GM20000 (cell line): Measurements from ENCODE around the gene OR5K1.
A peak's percentile ranks its signal among the peaks of the same experiment; 100 is the strongest.

Source experiments
- DNase-seq: peaks from one replicate; pipeline ENCODE4 v3.0.0; 2012; ENCODE audit warnings: low spot score
- TF ChIP-seq, protein P1 (sequence below): IDR thresholded peaks from 2 replicates; pipeline ENCODE4 v1.5.1; 2012; ENCODE audit warnings: mild to moderate bottlenecking, control low read depth; ENCODE audit errors: extremely low read depth, missing control alignments

Gene OR5K1

DNA sequence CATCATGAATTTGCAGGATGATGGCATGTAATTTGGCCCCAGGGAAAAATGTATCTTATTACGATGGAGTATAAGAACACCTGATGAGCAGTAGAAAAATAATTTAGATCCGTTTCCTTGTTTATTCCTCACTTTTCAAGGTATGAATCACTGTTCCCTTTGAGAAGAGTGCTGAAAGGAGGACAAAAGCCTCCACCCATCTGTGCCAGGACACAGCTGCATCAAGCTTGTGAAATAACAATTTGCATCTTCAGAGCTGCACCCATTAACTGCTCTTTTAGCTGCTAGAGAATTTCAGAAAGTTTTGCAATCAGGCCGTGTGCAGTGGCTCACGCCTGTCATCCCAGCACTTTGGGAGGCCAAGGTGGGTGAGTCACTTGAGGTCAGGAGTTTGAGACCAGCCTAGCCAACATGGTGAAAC, 50.1 kb downstream of the OR5K1 start:
- TF ChIP-seq, protein P1, sequence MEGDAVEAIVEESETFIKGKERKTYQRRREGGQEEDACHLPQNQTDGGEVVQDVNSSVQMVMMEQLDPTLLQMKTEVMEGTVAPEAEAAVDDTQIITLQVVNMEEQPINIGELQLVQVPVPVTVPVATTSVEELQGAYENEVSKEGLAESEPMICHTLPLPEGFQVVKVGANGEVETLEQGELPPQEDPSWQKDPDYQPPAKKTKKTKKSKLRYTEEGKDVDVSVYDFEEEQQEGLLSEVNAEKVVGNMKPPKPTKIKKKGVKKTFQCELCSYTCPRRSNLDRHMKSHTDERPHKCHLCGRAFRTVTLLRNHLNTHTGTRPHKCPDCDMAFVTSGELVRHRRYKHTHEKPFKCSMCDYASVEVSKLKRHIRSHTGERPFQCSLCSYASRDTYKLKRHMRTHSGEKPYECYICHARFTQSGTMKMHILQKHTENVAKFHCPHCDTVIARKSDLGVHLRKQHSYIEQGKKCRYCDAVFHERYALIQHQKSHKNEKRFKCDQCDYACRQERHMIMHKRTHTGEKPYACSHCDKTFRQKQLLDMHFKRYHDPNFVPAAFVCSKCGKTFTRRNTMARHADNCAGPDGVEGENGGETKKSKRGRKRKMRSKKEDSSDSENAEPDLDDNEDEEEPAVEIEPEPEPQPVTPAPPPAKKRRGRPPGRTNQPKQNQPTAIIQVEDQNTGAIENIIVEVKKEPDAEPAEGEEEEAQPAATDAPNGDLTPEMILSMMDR: no peak
- no peak for DNase-seq

DNA sequence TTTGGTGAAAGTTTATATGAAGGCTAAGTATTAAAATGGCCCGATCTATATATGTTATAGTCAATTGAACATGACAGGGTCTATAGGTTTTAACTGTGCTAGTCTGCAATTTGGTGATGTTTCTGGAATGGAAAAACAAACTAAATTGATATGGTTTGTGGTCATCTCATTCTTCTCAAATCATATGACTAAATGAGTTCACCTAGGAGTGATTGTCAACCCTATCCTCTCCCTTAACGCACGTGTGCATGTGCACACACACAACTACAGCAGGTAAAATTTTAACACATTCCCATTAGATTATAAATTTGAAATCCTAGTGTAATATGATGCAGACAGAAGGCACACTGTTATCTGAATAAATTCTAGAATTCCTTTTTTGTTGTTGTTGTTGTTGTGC, 50.7 kb downstream of the OR5K1 start:
- no peak for DNase-seq
- TF ChIP-seq, protein P1: no peak

DNA sequence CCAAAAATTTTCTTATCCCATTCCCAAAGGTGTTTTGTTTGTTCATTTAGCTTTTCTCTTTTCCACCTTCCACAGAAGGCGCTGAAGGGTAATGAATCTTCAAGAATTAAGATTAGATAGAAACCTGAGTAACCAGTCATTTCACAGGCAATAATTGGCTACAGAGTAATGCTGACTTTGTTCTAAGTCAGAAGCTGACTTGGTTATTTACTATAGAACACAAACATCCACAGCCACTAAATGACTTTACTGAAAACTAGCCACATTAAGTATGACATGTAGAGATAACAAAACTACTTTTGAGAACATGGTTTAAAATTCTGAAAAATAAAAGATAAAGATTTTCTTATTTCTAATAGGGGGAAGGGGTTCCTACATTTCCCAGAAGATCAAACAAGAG, 51.9 kb downstream of the OR5K1 start:
- TF ChIP-seq, protein P1: no peak
- DNase-seq: no peak

DNA sequence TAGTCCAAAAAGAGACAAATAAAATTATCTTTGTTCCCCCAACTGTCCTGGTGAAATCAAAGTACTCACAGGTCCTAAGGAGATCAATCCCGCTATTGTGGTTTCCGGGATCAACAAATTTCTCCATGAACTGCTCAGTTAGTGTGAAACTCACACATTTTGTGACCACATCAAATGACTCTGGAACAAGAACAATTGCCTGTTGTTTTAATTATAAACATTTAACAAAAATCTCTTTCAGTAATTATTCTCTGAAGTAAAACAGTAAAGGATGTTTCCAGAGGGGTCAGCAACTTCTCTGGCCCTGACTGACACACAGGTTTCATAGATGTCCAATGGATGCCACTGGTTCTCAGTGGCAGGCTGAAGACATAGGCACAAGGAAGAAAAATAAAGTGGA, 55.8 kb downstream of the OR5K1 start:
- TF ChIP-seq, protein P1: no peak
- no peak for DNase-seq

DNA sequence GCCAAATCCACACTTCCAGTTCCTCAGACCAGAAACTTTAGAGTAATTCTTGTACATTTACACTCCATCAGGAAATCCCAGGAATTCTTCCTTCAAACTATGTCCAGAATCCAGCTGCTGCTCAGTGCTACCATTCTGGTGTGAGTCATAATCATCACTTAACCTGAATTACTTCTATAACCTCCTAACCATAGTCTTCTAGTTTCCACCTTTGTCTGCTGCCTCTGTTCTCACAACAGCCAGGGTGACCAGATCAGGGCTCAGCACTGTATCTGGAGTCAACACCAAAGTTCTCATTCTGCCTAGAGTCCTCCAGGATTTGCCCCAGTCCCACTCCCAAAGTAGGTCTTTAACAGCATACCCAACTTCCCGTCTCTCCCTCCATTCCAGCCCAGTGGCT, 56.4 kb downstream of the OR5K1 start:
- TF ChIP-seq, protein P1: no peak
- DNase-seq: no peak

DNA sequence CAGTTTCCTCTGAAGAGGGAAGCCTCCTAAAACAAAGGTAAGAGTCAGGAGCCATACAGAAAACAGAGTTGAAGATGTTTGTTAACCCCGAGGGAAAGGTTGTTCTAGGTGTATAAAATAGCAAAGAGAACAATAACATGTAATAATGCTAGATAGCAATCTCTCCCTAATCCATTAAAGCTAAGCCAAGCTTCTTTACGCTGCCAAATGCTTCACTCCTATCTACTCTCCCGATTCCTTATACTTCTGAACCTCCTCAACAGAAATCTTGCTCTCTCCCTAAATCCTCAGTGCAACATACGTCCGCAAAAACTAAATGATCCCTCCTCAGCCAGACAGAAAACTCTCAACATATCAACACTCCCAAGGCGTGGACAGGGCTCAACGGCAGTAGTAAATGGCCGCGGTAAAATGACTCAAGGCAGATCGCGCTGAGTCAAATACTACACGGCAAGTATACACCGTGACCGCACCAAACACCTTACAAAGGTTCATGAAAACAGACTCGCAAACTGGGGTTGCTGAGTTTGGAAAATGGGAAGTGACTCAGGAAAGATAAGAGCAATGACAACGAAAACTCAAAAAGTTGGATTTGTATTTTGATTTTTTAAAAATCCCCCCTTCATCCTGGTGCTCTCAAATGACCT, 59.0 kb downstream of the OR5K1 start:
- TF ChIP-seq, protein P1: no peak
- peak; percentile 42 for DNase-seq
